ENCODE data around the gene SLC4A4. TPM values are rescaled to one million over a fixed set of nuclear protein-coding genes. Genes with fewer than 3 reads are reported as not detected.

Gene SLC4A4
- total and polyA plus RNA-seq, 4 donors: 3.0 to 36.7 (median 8.2) TPM

- peaks cover 1 to 4% (median 2%) of the 10 kb centered on the region in 4 donors for H3K36me3 ChIP-seq (ENCODE audit: control insufficient read depth in 4 of 4, insufficient read depth in 3 of 4, low read depth in 1 of 4, low read length in 3 of 4)
- H3K4me1 ChIP-seq (ENCODE audit: control insufficient read depth in 4 of 4, insufficient read depth in 4 of 4, low read length in 3 of 4): peaks cover 3 to 21% (median 9%) of the 10 kb centered on the region in 4 donors
- no peak overlapping the region for H3K9ac ChIP-seq (ENCODE audit: low read depth in 1 of 2, low read length in 2 of 2)
- H3K27ac ChIP-seq (ENCODE audit: low read depth in 1 of 2, low read length in 2 of 2): peak overlapping the region in 1 of 2 donors; percentile 25
- DNase-seq (ENCODE audit: low spot score): no peak
- TF ChIP-seq RAD21 (IDR thresholded peaks at IDR 0.05): peak; percentile 40 to 68
- TF ChIP-seq RXRA (IDR thresholded peaks at IDR 0.05): peak in 1 of 2 donors; percentile 25
- peak in 1 of 2 donors; percentile 1 for TF ChIP-seq HNF4A (conservative IDR thresholded peaks at IDR 0.05)
- TF ChIP-seq JUND (IDR thresholded peaks at IDR 0.05): peak in 1 of 2 donors; percentile 33
- no peak for TF ChIP-seq TAF1 (conservative IDR thresholded peaks at IDR 0.05)
- WGBS: 52% methylated on average over 7 of the region's 7 CpGs
- H3K4me3 ChIP-seq (ENCODE audit: low read depth in 1 of 3, low read length in 3 of 3): no peak overlapping the region
- no peaks in the 10 kb centered on the region for H3K27me3 ChIP-seq (ENCODE audit: control insufficient read depth in 4 of 4, insufficient read depth in 4 of 4, low read length in 3 of 4)
- no peaks in the 10 kb centered on the region for H3K9me3 ChIP-seq (ENCODE audit: control insufficient read depth in 4 of 4, low read length in 3 of 4)
These were observed 211.7 kb downstream of the SLC4A4 start for GRCh38 chr4:71550220-71551165.

GRCh38 chr4:71553605-71554004, 214.8 kb downstream of the SLC4A4 start:
- Histone ChIP-seq H3K4me3 (ENCODE audit: low read depth in 1 of 3, low read length in 3 of 3) (no peak overlapping the region), H3K4me1 (ENCODE audit: control insufficient read depth in 4 of 4, insufficient read depth in 4 of 4, low read length in 3 of 4) (peaks cover 3 to 21% (median 9%) of the 10 kb centered on the region in 4 donors), H3K36me3 (ENCODE audit: control insufficient read depth in 4 of 4, insufficient read depth in 3 of 4, low read depth in 1 of 4, low read length in 3 of 4) (peaks cover 0 to 4% (median 1%) of the 10 kb centered on the region in 4 donors), H3K27ac (ENCODE audit: low read depth in 1 of 2, low read length in 2 of 2) (no peak overlapping the region), H3K9ac (ENCODE audit: low read depth in 1 of 2, low read length in 2 of 2) (no peak overlapping the region), H3K27me3 (ENCODE audit: control insufficient read depth in 4 of 4, insufficient read depth in 4 of 4, low read length in 3 of 4) (no peaks in the 10 kb centered on the region), H3K9me3 (ENCODE audit: control insufficient read depth in 4 of 4, low read length in 3 of 4) (no peaks in the 10 kb centered on the region)
- TF ChIP-seq REST (IDR thresholded peaks at IDR 0.05) (no peak), FOXA2 (IDR thresholded peaks at IDR 0.05) (no peak), FOXA1 (IDR thresholded peaks at IDR 0.05) (no peak), SP1 (IDR thresholded peaks at IDR 0.05) (no peak), RAD21 (IDR thresholded peaks at IDR 0.05) (peak; percentile 94 to 95), CTCF (IDR thresholded peaks at IDR 0.05; ENCODE audit: low read depth, low read length, missing input control) (peak; percentile 76)
- WGBS: 36% methylated on average over 1 of the region's 1 CpG
- DNase-seq (ENCODE audit: low spot score): no peak

DNA sequence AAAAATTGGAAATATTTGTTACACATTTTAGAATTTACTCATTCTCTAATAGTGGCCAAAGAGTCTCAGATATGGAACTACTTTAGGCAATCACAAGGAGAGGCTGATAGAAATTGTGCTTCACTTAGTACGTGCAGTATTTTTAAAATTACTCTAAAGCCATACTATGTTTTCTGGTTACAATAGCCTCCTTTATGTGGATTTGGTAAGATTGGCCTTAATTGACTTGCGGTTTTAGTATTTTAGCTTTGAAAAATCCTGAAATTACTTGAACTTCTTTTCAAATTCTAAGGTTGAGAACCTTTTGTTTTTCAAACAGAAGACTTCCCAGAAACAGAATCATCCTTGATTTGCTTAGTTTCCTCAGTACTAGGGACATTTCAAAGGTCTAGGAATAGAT, 215.2 kb downstream of the SLC4A4 start:
- no peak overlapping the region for H3K4me3 ChIP-seq (ENCODE audit: low read depth in 1 of 3, low read length in 3 of 3)
- H3K36me3 ChIP-seq (ENCODE audit: control insufficient read depth in 4 of 4, insufficient read depth in 3 of 4, low read depth in 1 of 4, low read length in 3 of 4): peaks cover 0 to 4% (median 1%) of the 10 kb centered on the region in 4 donors
- no peak overlapping the region for H3K27ac ChIP-seq (ENCODE audit: low read depth in 1 of 2, low read length in 2 of 2)
- H3K4me1 ChIP-seq (ENCODE audit: control insufficient read depth in 4 of 4, insufficient read depth in 4 of 4, low read length in 3 of 4): peaks cover 3 to 19% (median 8%) of the 10 kb centered on the region in 4 donors
- no peak for DNase-seq (ENCODE audit: low spot score)
- WGBS: 89% methylated on average over 2 of the region's 2 CpGs
- H3K27me3 ChIP-seq (ENCODE audit: control insufficient read depth in 4 of 4, insufficient read depth in 4 of 4, low read length in 3 of 4): no peaks in the 10 kb centered on the region
- H3K9me3 ChIP-seq (ENCODE audit: control insufficient read depth in 4 of 4, low read length in 3 of 4): no peaks in the 10 kb centered on the region
- no peak overlapping the region for H3K9ac ChIP-seq (ENCODE audit: low read depth in 1 of 2, low read length in 2 of 2)
- TF ChIP-seq RAD21 (IDR thresholded peaks at IDR 0.05) (no peak), JUND (IDR thresholded peaks at IDR 0.05) (no peak), FOXA2 (IDR thresholded peaks at IDR 0.05) (no peak), RXRA (IDR thresholded peaks at IDR 0.05) (no peak), NR2F2 (IDR thresholded peaks at IDR 0.05) (no peak), HNF4G (IDR thresholded peaks at IDR 0.05) (no peak), ZBTB33 (IDR thresholded peaks at IDR 0.05) (no peak), HNF4A (conservative IDR thresholded peaks at IDR 0.05) (no peak), REST (IDR thresholded peaks at IDR 0.05) (no peak)
- TF ChIP-seq, protein P1, sequence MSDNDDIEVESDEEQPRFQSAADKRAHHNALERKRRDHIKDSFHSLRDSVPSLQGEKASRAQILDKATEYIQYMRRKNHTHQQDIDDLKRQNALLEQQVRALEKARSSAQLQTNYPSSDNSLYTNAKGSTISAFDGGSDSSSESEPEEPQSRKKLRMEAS (IDR thresholded peaks at IDR 0.05): no peak

Data from liver (tissue), 9 donors.